SJCRH30 (cell line): Measurements from ENCODE around the gene CD320. TPM values are rescaled to one million over a fixed set of nuclear protein-coding genes. Genes with fewer than 3 reads are reported as not detected.
"Not testable (repeated sequence)": the region's sequence is repeated elsewhere in the genome, so short reads cannot be mapped to it uniquely, and the experiment has no call there.

Source experiments
- DNase-seq, 2 experiments: peaks; one replicate each; pipeline ENCODE4 v3.0.0-alpha.2; 2015 to 2020
- H3K27ac ChIP-seq: fragments of 250-450 bp; sonication (Bioruptor Pico); 2 replicates; pipeline ENCODE4 v1.5.1; 2020; ENCODE audit warnings: mild to moderate bottlenecking, moderate library complexity
- H3K27me3 ChIP-seq: fragments of 250-450 bp; sonication (Bioruptor Pico); 2 replicates; pipeline ENCODE4 v1.5.1; 2020; ENCODE audit warnings: mild to moderate bottlenecking, moderate library complexity
- H3K36me3 ChIP-seq: fragments of 250-450 bp; sonication (Bioruptor Pico); 2 replicates; pipeline ENCODE4 v1.5.1; 2020; ENCODE audit warnings: mild to moderate bottlenecking, moderate library complexity
- H3K4me1 ChIP-seq: fragments of 250-450 bp; sonication (Bioruptor Pico); 2 replicates; pipeline ENCODE4 v1.5.1; 2020; ENCODE audit warnings: mild to moderate bottlenecking, moderate library complexity
- H3K4me3 ChIP-seq: fragments of 250-450 bp; sonication (Bioruptor Pico); 2 replicates; pipeline ENCODE4 v1.5.1; 2020; ENCODE audit warnings: mild to moderate bottlenecking, moderate library complexity
- H3K9me3 ChIP-seq: fragments of 250-450 bp; sonication (Bioruptor Pico); replicated peaks from 2 replicates; pipeline ENCODE4 v1.5.1; 2020; ENCODE audit warnings: mild to moderate bottlenecking, moderate library complexity
- total RNA-seq: library from RNA; depleted of rRNA; stranded (reverse); fragments of >200 nt; shearing (Covaris generic); gene quantifications from 2 replicates; pipeline ENCODE4 v1.2.3, GENCODE V29; 2014; rRNA removed

Gene CD320
- total RNA-seq: 44.2 and 49.4 TPM in 2 replicates

GRCh38 chr19:8307965-8308866 lies at the start of gene CD320:
Gene CD320 (minus strand): TSS chr19:8308358. CDS start chr19:8308290, 68 bp downstream.
- peaks cover 3% of the 10 kb centered on the region; the same call in 1 of the 2 replicates for H3K4me1 ChIP-seq
- DNase-seq: peak; percentile 86 to 90
- peaks cover 3% of the 10 kb centered on the region; the same call in 1 of the 2 replicates for H3K36me3 ChIP-seq
- H3K4me3 ChIP-seq: peak within 1 kb of the TSS; percentile 72
- H3K9me3 ChIP-seq: no peaks in the 10 kb centered on the region
- no peaks in the 10 kb centered on the region for H3K27me3 ChIP-seq
- peak within 1 kb of the TSS; percentile 78 for H3K27ac ChIP-seq

GRCh38 chr19:8357007-8357521 lies 48.9 kb upstream of the CD320 start:
- peak overlapping the region; percentile 23; the same call in 1 of the 2 replicates for H3K27ac ChIP-seq
- peaks cover 31% of the 10 kb centered on the region for H3K4me1 ChIP-seq
- no peaks in the 10 kb centered on the region for H3K36me3 ChIP-seq
- DNase-seq: peak; percentile 68
- H3K4me3 ChIP-seq: no peak overlapping the region
- no peaks in the 10 kb centered on the region for H3K9me3 ChIP-seq
- H3K27me3 ChIP-seq: no peaks in the 10 kb centered on the region

DNA sequence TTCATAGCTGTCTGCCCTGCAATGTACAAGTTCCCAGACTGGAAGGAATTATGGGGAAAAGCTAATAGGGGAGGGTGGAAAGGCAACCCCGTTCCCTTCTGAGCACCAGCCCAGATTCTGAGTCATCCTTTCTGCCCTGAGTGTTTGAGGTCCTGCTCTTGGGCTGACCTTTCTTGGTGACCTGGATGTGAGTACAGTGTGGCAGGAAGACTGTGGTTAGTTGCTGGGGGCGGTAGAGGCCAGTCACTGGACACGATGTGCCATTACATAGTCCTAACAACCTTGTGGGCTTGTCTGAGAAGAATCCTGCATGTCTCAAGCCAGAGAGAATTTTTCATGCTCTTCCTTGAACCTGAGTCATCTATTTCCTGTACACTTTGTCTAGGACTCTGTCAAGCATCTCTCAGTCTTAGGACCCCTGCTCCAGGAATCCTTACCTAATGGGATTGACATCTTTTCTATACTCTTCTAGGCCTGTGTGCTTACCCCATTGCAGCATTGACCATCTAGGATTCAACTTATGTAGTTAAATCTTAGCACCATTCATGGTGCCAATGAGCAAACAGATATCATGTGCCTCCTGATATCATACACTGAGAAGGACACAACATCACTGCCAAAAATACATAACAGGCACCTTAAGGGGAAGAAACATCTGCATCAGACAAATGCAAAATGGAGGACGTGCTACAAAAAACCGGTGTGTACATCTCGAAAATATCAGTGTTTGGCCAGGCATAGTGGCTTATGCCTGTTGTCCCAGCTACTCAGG lies 47.7 kb upstream of the CD320 start:
- Histone ChIP-seq H3K36me3 (no peaks in the 10 kb centered on the region), H3K27me3 (no peaks in the 10 kb centered on the region)

DNA sequence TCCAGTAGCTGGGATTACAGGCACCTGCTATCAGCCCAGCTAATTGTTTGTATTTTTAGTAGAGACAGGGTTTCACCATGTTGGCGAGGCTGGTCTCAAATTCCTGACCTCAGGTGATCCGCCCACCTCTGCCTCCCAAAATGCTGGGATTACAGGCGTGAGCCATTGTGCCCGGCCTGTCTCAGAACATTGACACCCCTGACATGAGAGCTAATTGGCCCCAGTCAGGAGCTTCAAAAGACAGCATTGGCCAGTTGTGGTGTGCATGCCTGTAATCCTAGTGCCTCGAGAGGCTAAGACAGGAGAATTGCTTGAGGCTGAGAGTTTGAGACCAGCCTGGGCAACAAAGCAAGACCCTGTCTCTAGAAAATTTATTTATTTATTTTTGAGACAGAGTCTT lies 44.7 kb upstream of the CD320 start:
- not testable (repeated sequence) for H3K9me3 ChIP-seq, H3K4me3 ChIP-seq, H3K27ac ChIP-seq, DNase-seq, H3K36me3 ChIP-seq, H3K27me3 ChIP-seq
- peaks cover 24% of the 10 kb centered on the region for H3K4me1 ChIP-seq

More for the DNA sequence above, 47.7 kb upstream of the CD320 start:
- Histone ChIP-seq H3K4me1 (peaks cover 24% of the 10 kb centered on the region), H3K9me3 (no peaks in the 10 kb centered on the region), H3K4me3 (no peak overlapping the region), H3K27ac (no peak overlapping the region)
- DNase-seq: peak; percentile 47 to 58

- Histone ChIP-seq H3K4me3 (no peak overlapping the region), H3K36me3 (no peaks in the 10 kb centered on the region), H3K27ac (no peak overlapping the region), H3K27me3 (no peaks in the 10 kb centered on the region), H3K4me1 (peaks cover 21% of the 10 kb centered on the region), H3K9me3 (no peaks in the 10 kb centered on the region)
- DNase-seq: no peak
These were observed 44.1 kb upstream of the CD320 start for GRCh38 chr19:8352134-8352827.

- not testable (repeated sequence) for H3K27ac ChIP-seq, H3K27me3 ChIP-seq, H3K36me3 ChIP-seq, H3K4me3 ChIP-seq, H3K4me1 ChIP-seq, DNase-seq, H3K9me3 ChIP-seq
These were observed 41.6 kb upstream of the CD320 start for GRCh38 chr19:8349629-8350372.

- H3K4me3 ChIP-seq: no peak overlapping the region
- no peaks in the 10 kb centered on the region for H3K9me3 ChIP-seq
These were observed 35.3 kb upstream of the CD320 start for GRCh38 chr19:8343483-8343844.

GRCh38 chr19:8342684-8343482 lies 34.7 kb upstream of the CD320 start, which contains the start of gene KANK3:
Gene KANK3 (minus strand): TSS chr19:8343262. CDS start chr19:8337828, 5,434 bp downstream.
- H3K4me3 ChIP-seq: no peak within 1 kb of the TSS
- H3K36me3 ChIP-seq: no peaks in the 10 kb centered on the region
- DNase-seq: peak; percentile 87 to 91
- no peak within 1 kb of the TSS for H3K27ac ChIP-seq
- H3K9me3 ChIP-seq: no peaks in the 10 kb centered on the region
- H3K27me3 ChIP-seq: no peaks in the 10 kb centered on the region
- peaks cover 10% of the 10 kb centered on the region; the same call in 1 of the 2 replicates for H3K4me1 ChIP-seq

More at GRCh38 chr19:8343483-8343844, 35.3 kb upstream of the CD320 start:
- no peak overlapping the region for H3K27ac ChIP-seq
- no peaks in the 10 kb centered on the region for H3K27me3 ChIP-seq
- peaks cover 10% of the 10 kb centered on the region; the same call in 1 of the 2 replicates for H3K4me1 ChIP-seq
- no peaks in the 10 kb centered on the region for H3K36me3 ChIP-seq
- DNase-seq: no peak

DNA sequence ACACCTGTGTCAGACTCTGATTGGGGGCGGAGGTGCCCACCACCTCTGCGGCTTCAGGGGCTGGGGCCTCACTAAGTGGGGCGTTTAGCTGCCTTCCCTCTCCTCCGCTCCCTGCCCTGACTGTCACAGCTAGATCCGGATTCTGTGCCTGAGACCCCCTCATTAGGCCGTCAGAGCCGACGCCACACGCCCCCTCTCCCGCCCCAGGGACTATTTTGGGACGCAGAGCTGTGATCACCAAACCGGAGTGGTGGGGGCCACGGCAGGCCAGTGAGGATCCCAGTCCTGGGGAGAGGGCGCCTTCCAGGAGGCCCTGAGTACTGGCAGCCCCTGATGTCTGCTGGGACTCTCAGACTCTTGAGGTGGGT lies 34.1 kb upstream of the CD320 start:
- Histone ChIP-seq H3K4me1 (peaks cover 12% of the 10 kb centered on the region; the same call in 1 of the 2 replicates), H3K9me3 (no peaks in the 10 kb centered on the region), H3K4me3 (no peak overlapping the region), H3K36me3 (no peaks in the 10 kb centered on the region), H3K27me3 (no peaks in the 10 kb centered on the region), H3K27ac (no peak overlapping the region)
- DNase-seq: no peak

DNA sequence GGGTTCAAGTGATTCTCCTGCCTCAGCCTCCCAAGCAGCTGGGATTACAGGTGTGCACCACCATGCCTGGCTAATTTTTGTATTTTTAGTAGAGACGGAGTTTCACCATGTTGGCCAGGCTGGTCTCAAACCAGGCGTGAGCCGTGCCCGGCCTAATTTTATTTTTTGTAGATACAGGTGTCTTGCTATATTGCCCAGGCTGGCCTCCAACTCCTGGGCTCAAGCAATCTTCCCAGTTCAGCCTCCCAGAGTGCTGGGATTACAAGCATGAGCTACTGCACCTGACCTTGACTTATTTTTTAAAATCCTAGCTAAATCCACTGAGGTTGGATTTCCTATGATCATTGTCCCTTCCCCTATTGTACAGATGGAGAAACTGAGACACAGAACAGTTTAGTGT lies 33.3 kb upstream of the CD320 start:
- peaks cover 13% of the 10 kb centered on the region; the same call in 1 of the 2 replicates for H3K4me1 ChIP-seq
- H3K4me3 ChIP-seq, H3K27me3 ChIP-seq, H3K36me3 ChIP-seq, DNase-seq, H3K27ac ChIP-seq, H3K9me3 ChIP-seq: not testable (repeated sequence)

DNA sequence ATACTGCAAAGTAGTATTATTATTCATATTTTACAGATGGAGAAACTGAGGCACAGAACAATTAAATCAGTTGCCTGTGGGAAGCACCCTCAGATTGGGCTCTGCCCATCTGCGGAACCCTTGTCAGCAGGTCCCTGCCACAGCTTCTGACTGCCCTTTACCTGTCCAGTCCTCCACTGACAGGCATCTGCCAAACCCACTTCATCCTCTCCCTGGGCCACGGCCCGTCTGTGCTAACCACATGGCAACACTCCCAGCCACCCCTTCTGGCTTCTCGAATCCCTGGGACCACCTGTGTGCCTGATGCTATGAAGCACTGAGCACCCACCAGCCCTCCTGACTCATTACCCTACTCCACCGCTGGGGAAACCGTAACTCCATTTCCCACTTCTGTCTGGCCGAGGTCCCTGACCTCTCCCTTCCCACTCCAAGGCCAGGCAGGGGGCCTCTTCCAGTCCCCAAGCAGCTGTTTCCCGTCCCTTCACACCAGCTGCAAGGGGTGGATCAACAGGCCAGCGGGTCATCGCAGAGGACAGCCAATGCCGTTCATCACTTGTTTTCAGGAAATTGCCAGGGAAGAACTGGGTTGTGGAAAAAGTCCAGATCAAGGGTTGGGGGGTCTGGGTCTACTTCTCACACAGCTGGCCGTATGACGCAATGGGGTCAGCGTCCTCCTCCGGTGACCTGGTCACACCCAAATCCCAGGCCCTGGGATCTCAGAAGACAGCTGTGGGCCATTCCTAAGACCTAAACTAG lies 32.4 kb upstream of the CD320 start:
- Histone ChIP-seq H3K4me1 (peaks cover 13% of the 10 kb centered on the region; the same call in 1 of the 2 replicates), H3K4me3 (no peak overlapping the region), H3K27ac (no peak overlapping the region), H3K36me3 (no peaks in the 10 kb centered on the region), H3K9me3 (no peaks in the 10 kb centered on the region), H3K27me3 (no peaks in the 10 kb centered on the region)
- peak; percentile 65 to 69 for DNase-seq

GRCh38 chr19:8338835-8339234 lies 30.7 kb upstream of the CD320 start:
- DNase-seq: no peak
- Histone ChIP-seq H3K4me1 (peaks cover 13% of the 10 kb centered on the region; the same call in 1 of the 2 replicates), H3K4me3 (no peak overlapping the region), H3K27me3 (no peaks in the 10 kb centered on the region), H3K27ac (no peak overlapping the region), H3K36me3 (no peaks in the 10 kb centered on the region), H3K9me3 (no peaks in the 10 kb centered on the region)
